B cell (primary cell): ENCODE data around the gene ANK2.

ENCODE experiments used
- CTCF ChIP-seq: fragments of 200-600 bp; IDR thresholded peaks from one replicate; pipeline ENCODE4 v1.8.0; 2022; ENCODE audit warnings: antibody characterized with exemption, mild to moderate bottlenecking
- EZH2 ChIP-seq: IDR thresholded peaks from 2 replicates; pipeline ENCODE4 v1.6.1; 2012; ENCODE audit warnings: borderline replicate concordance, low read depth, mild to moderate bottlenecking, moderate library complexity, low read length; ENCODE audit not compliant: insufficient read depth, poor library complexity, severe bottlenecking

- TF ChIP-seq EZH2 (no peak), CTCF (no peak)
Measured at GRCh38 chr4:113365377-113365776, 315.9 kb downstream of the ANK2 start.
